Neural cell (in vitro differentiated cells): ENCODE measurements around the gene PALM3. TPM values are rescaled to one million over a fixed set of nuclear protein-coding genes. Genes with fewer than 3 reads are reported as not detected.

Experiments
- H2AFZ ChIP-seq: fragments of 200-600, 300-800 bp; sonication (generic), shearing (Covaris generic); 2 replicates; pipeline ENCODE4 v1.6.0; 2014; ENCODE audit warnings: low read depth, mild to moderate bottlenecking, antibody characterized with exemption, low read length, moderate library complexity
- H3F3A ChIP-seq: fragments of 200-600 bp; shearing (Covaris generic); 2 replicates; pipeline ENCODE4 v1.6.1; 2016; ENCODE audit warnings: mild to moderate bottlenecking, moderate library complexity, mixed read lengths, antibody characterized with exemption, low read length; ENCODE audit not compliant: insufficient read depth, poor library complexity, severe bottlenecking
- H3K27ac ChIP-seq: fragments of 200-600, 300-800 bp; sonication (generic), shearing (Covaris generic); 2 replicates; pipeline ENCODE4 v1.5.1; 2014; ENCODE audit warnings: mild to moderate bottlenecking, low read length, moderate library complexity
- H3K27me3 ChIP-seq: fragments of 300-800, 200-600 bp; sonication (generic), shearing (Covaris generic); 2 replicates; pipeline ENCODE4 v1.6.0; 2014; ENCODE audit warnings: mild to moderate bottlenecking, low read depth, low read length, moderate library complexity; ENCODE audit not compliant: insufficient read depth
- H3K36me3 ChIP-seq: fragments of 300-800, 200-600 bp; sonication (generic), shearing (Covaris generic); 2 replicates; pipeline ENCODE4 v1.5.1; 2014; ENCODE audit warnings: mild to moderate bottlenecking, antibody characterized with exemption, low read length, moderate library complexity; ENCODE audit not compliant: insufficient read depth
- H3K4me2 ChIP-seq: fragments of 300-800, 200-600 bp; sonication (generic), shearing (Covaris generic); 2 replicates; pipeline ENCODE4 v1.6.0; 2014; ENCODE audit warnings: mild to moderate bottlenecking, low read length
- H3K4me3 ChIP-seq: fragments of 300-800, 200-600 bp; sonication (generic), shearing (Covaris generic); 2 replicates; pipeline ENCODE4 v1.5.1; 2014; ENCODE audit warnings: mild to moderate bottlenecking, low read length, moderate library complexity
- H3K79me2 ChIP-seq: fragments of 200-600 bp; shearing (Covaris generic); replicated peaks from 2 replicates; pipeline ENCODE4 v1.6.0; 2014; ENCODE audit warnings: mild to moderate bottlenecking, low read length, moderate library complexity; ENCODE audit not compliant: insufficient read depth
- H3K9ac ChIP-seq: fragments of 300-800, 200-600 bp; sonication (generic), shearing (Covaris generic); 2 replicates; pipeline ENCODE4 v1.6.1; 2016; ENCODE audit warnings: mild to moderate bottlenecking, low read length, mixed read lengths
- H3K9me2 ChIP-seq: fragments of 200-600 bp; shearing (Covaris generic); 2 replicates; pipeline ENCODE4 v1.6.1; 2016; ENCODE audit warnings: mild to moderate bottlenecking, low read length, mixed read lengths; ENCODE audit not compliant: insufficient read depth
- H3K9me3 ChIP-seq: fragments of 200-600, 300-800 bp; sonication (generic), shearing (Covaris generic); 2 replicates; pipeline ENCODE4 v1.6.1; 2016; ENCODE audit warnings: mild to moderate bottlenecking, mixed run types, low read length, moderate library complexity, mixed read lengths
- H4K20me1 ChIP-seq: fragments of 200-600 bp; shearing (Covaris generic); 2 replicates; pipeline ENCODE4 v1.6.1; 2016; ENCODE audit warnings: mild to moderate bottlenecking, mixed run types; ENCODE audit not compliant: insufficient read depth
- EP300 ChIP-seq: fragments of 450-650 bp; conservative IDR thresholded peaks from 2 replicates; pipeline ENCODE4 v1.6.1; 2014; ENCODE audit warnings: antibody characterized with exemption, mild to moderate bottlenecking, moderate library complexity; ENCODE audit not compliant: poor library complexity, severe bottlenecking
- EZH2 ChIP-seq: fragments of 200-600, 300-800 bp; shearing (Covaris generic), sonication (generic); IDR thresholded peaks from 2 replicates; pipeline ENCODE4 v1.6.1; 2014; ENCODE audit warnings: antibody characterized with exemption, low read length, borderline replicate concordance, mild to moderate bottlenecking; ENCODE audit not compliant: insufficient read depth, poor library complexity, severe bottlenecking
- MXI1 ChIP-seq: fragments of 450-650 bp; conservative IDR thresholded peaks from 2 replicates; pipeline ENCODE4 v1.6.1; 2014; ENCODE audit warnings: antibody characterized with exemption, mild to moderate bottlenecking; ENCODE audit not compliant: poor library complexity, severe bottlenecking
- POLR2AphosphoS5 ChIP-seq: IDR thresholded peaks from 2 replicates; pipeline ENCODE4 v1.6.1; 2012
- RAD21 ChIP-seq: fragments of 450-650 bp; conservative IDR thresholded peaks from 2 replicates; pipeline ENCODE4 v1.6.1; 2014; ENCODE audit warnings: antibody characterized with exemption, mild to moderate bottlenecking, moderate library complexity
- SMC3 ChIP-seq: fragments of 450-650 bp; conservative IDR thresholded peaks from 2 replicates; pipeline ENCODE4 v1.6.1; 2014; ENCODE audit warnings: antibody characterized with exemption, mild to moderate bottlenecking, moderate library complexity; ENCODE audit not compliant: poor library complexity
- TAF1 ChIP-seq: IDR thresholded peaks from 2 replicates; pipeline ENCODE4 v1.6.1; 2012; ENCODE audit warnings: low read depth
- polyA plus RNA-seq: library from polyadenylated mRNA; depleted of rRNA; stranded (reverse); fragments of >200 nt; gene quantifications from 2 replicates; pipeline ENCODE4 v1.2.3, GENCODE V29; 2014
- TF ChIP-seq, protein P1 (sequence below): IDR thresholded peaks from 2 replicates; pipeline ENCODE4 v1.6.1; 2012; ENCODE audit warnings: borderline replicate concordance
- TF ChIP-seq, protein P2 (sequence below): fragments of 450-650 bp; IDR thresholded peaks from 2 replicates; pipeline ENCODE4 v1.5.1; 2014; ENCODE audit warnings: antibody characterized with exemption, mild to moderate bottlenecking, moderate library complexity; ENCODE audit not compliant: poor library complexity, severe bottlenecking

PALM3 gene
- polyA plus RNA-seq, 1 donor from 2014 or later: 0.33 TPM

DNA sequence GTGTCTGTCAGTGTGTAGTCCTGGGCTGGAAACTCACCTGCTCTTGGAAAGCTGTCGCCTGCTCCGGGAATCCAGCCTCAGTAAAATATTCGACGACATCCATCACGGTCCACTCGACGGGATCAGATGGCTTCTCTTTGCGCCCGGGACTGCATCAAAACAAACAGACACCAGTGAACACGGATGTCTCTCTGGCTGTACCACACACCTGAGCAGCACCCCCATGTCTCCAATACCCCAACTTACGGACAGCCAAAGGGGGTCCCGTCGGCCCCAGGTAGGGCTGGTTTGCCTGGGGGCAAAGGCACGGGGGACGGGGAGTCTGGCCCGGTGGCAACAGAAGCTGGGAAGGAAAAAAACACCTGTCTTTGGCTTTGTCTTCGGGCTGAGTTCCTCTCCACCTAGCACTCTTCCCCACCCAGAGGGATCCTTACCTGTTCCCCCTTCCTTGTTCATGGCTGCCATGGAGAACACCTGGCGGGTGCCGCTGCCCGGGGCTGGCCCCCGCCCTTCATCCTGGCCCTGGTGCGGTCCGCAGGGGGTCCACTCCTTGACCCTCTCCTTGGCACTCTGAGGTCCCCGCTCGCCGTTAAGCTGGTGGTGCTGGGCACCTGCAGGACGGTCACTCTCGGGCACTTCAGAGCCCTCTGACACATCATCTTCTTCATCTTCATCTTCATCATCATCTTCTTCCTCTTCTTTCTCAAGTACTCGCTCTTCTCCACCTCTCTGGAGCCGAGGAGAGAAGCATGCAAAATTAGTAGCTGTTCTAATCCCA lies 26.9 kb upstream of the PALM3 start:
- Histone ChIP-seq H3K9me2 (no peaks in the 10 kb centered on the region), H3K27me3 (no peaks in the 10 kb centered on the region), H3K9me3 (peaks cover 3% of the 10 kb centered on the region), H3K36me3 (peaks cover 6% of the 10 kb centered on the region), H3K9ac (peak overlapping the region; percentile 44), H3F3A (peaks cover 4% of the 10 kb centered on the region), H3K4me2 (peak overlapping the region; percentile 73), H2AFZ (no peak overlapping the region), H3K27ac (no peak overlapping the region), H4K20me1 (peaks cover 8% of the 10 kb centered on the region), H3K79me2 (no peaks in the 10 kb centered on the region), H3K4me3 (peak overlapping the region; percentile 70)
- TF ChIP-seq, protein P1, sequence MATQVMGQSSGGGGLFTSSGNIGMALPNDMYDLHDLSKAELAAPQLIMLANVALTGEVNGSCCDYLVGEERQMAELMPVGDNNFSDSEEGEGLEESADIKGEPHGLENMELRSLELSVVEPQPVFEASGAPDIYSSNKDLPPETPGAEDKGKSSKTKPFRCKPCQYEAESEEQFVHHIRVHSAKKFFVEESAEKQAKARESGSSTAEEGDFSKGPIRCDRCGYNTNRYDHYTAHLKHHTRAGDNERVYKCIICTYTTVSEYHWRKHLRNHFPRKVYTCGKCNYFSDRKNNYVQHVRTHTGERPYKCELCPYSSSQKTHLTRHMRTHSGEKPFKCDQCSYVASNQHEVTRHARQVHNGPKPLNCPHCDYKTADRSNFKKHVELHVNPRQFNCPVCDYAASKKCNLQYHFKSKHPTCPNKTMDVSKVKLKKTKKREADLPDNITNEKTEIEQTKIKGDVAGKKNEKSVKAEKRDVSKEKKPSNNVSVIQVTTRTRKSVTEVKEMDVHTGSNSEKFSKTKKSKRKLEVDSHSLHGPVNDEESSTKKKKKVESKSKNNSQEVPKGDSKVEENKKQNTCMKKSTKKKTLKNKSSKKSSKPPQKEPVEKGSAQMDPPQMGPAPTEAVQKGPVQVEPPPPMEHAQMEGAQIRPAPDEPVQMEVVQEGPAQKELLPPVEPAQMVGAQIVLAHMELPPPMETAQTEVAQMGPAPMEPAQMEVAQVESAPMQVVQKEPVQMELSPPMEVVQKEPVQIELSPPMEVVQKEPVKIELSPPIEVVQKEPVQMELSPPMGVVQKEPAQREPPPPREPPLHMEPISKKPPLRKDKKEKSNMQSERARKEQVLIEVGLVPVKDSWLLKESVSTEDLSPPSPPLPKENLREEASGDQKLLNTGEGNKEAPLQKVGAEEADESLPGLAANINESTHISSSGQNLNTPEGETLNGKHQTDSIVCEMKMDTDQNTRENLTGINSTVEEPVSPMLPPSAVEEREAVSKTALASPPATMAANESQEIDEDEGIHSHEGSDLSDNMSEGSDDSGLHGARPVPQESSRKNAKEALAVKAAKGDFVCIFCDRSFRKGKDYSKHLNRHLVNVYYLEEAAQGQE: no peak
- TF ChIP-seq MXI1: no peak
- TF ChIP-seq, protein P2, sequence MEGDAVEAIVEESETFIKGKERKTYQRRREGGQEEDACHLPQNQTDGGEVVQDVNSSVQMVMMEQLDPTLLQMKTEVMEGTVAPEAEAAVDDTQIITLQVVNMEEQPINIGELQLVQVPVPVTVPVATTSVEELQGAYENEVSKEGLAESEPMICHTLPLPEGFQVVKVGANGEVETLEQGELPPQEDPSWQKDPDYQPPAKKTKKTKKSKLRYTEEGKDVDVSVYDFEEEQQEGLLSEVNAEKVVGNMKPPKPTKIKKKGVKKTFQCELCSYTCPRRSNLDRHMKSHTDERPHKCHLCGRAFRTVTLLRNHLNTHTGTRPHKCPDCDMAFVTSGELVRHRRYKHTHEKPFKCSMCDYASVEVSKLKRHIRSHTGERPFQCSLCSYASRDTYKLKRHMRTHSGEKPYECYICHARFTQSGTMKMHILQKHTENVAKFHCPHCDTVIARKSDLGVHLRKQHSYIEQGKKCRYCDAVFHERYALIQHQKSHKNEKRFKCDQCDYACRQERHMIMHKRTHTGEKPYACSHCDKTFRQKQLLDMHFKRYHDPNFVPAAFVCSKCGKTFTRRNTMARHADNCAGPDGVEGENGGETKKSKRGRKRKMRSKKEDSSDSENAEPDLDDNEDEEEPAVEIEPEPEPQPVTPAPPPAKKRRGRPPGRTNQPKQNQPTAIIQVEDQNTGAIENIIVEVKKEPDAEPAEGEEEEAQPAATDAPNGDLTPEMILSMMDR: no peak
- no peak for TF ChIP-seq SMC3
- TF ChIP-seq TAF1: no peak
- no peak for TF ChIP-seq EZH2

DNA sequence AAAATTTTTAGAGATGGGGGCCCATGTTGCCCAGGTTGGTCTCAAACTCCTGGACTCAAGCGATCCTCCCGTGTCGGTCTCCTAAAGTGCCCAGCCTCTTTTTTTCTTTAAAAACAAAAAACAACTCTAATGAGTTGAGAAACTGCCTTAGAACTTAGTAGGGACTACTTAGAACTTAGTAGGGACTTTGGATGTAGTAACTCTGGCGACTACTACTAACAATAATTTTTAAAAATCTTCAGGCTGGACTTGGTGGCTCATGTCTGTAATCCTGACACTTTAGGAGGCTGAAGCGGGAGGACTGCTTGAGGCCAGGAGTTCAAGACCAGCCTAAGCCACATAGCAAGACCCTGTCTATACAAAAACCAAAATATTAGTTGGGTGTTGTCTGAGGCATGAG lies 24.2 kb upstream of the PALM3 start:
- no peak overlapping the region for H2AFZ ChIP-seq
- TF ChIP-seq TAF1 (no peak), EP300 (no peak), RAD21 (no peak), EZH2 (no peak), POLR2AphosphoS5 (no peak), MXI1 (no peak), SMC3 (no peak)
- TF ChIP-seq, protein P1: no peak
- TF ChIP-seq, protein P2: no peak
- peaks cover 8% of the 10 kb centered on the region for H4K20me1 ChIP-seq
- no peaks in the 10 kb centered on the region for H3K36me3 ChIP-seq
- H3K27ac ChIP-seq: no peak overlapping the region
- no peak overlapping the region for H3K4me3 ChIP-seq
- no peaks in the 10 kb centered on the region for H3K79me2 ChIP-seq
- H3F3A ChIP-seq: no peaks in the 10 kb centered on the region
- no peaks in the 10 kb centered on the region for H3K9me2 ChIP-seq
- no peak overlapping the region for H3K4me2 ChIP-seq
- no peaks in the 10 kb centered on the region for H3K27me3 ChIP-seq
- H3K9ac ChIP-seq: no peak overlapping the region
- H3K9me3 ChIP-seq: no peaks in the 10 kb centered on the region
